ENCODE data around the gene TUBB6.

GRCh38 chr18:12347895-12348294 is 39.9 kb downstream of the TUBB6 start:
- TF ChIP-seq EZH2 (IDR thresholded peaks at IDR 0.05; ENCODE audit: borderline replicate concordance, low read length), result no peak
- TF ChIP-seq CTCF (conservative IDR thresholded peaks at IDR 0.05 in 1 of 2, IDR thresholded peaks at IDR 0.05 in 1 of 2; ENCODE audit: extremely low read depth in 1 of 2, insufficient read depth in 1 of 2, low read depth in 1 of 2, low read length in 2 of 2), result no peak

All from mammary epithelial cell (primary cell).